Jurkat, Clone E6-1 (cell line): Measurements from ENCODE around the gene NTNG2.

Source experiments
- DNase-seq: peaks from one replicate; pipeline ENCODE4 v3.0.0-alpha.2; 2011; ENCODE audit warnings: low read depth, low spot score
- H3K4me3 ChIP-seq: 2 replicates; pipeline ENCODE4 v1.5.1; 2011; ENCODE audit warnings: mild to moderate bottlenecking, low read length, control low read depth, moderate library complexity

The NTNG2 gene

DNA sequence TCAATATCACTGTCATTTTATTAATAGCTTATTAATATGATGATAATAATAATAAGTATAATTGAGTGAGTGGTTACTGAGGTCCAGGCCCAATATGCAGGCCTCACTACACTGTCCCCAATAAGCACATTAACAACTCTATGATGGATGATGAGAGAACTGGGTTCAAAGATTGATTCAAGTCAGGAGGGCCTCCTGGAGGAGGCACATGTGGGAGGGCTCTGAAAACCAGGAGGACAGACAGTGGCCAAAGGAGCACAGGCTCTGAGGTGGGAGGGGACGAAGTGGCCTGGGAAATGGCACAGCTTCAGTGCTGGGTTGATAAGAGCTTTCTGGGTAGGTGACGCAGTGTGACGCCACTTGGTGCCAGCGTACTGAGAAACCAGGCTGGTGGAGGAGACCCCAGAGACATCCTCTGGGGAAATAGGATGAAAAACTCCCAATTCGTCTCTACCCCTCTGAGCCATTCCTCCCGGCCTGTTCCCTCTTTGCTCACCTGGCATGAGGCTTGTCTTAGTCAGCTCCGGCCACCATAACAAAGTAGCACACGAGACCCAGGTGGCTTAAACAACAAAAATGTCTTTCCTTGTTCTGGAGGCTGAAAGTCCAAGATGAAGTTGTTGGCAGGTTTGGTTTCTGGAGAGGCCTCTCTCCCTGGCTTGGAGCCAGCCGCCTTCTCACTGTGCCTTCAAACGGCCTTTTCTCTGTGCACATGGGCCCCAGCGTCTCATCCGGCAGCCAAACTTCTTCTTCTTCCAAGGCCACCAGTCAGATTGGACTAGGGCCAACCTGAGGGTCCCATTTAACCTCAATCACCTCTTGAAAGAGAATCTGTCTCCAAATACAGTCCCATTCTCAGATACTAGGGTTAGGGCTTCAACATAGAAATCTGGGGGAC lies 31.6 kb downstream of the NTNG2 start:
- DNase-seq: no peak
- no peak overlapping the region for H3K4me3 ChIP-seq

DNA sequence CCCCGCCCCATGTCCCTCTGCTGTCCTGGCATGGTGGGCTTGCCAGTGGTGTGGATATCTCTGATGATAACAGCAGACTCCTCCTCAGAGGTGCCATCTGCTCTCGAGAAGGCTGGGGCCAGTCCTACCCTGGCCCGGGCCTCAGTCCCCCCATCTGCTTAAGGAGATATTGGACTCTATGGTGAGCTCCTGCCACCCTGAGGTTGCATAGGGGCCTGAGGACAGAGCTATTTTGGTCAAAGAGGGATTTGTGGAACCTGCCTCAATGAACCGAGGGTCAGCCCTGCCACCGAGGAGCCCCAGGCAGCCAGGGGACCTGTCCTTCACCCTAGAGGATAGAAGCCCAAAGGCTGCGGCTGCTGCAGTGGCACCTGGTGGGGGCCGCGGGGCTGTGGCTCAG lies 32.6 kb downstream of the NTNG2 start:
- DNase-seq: no peak
- H3K4me3 ChIP-seq: no peak overlapping the region

- DNase-seq: no peak
- H3K4me3 ChIP-seq: no peak overlapping the region
Observed at GRCh38 chr9:132197315-132197714, 35.5 kb downstream of the NTNG2 start.

DNA sequence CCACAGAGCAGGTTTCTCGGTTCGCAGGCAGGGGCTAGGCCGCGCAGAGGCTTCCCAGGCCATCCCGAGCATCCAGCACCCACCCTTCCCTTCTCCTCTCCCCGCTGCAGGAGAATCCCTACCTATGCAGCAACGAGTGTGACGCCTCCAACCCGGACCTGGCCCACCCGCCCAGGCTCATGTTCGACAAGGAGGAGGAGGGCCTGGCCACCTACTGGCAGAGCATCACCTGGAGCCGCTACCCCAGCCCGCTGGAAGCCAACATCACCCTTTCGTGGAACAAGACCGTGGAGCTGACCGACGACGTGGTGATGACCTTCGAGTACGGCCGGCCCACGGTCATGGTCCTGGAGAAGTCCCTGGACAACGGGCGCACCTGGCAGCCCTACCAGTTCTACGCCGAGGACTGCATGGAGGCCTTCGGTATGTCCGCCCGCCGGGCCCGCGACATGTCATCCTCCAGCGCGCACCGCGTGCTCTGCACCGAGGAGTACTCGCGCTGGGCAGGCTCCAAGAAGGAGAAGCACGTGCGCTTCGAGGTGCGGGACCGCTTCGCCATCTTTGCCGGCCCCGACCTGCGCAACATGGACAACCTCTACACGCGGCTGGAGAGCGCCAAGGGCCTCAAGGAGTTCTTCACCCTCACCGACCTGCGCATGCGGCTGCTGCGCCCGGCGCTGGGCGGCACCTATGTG lies 36.1 kb downstream of the NTNG2 start:
- no peak for DNase-seq
- no peak overlapping the region for H3K4me3 ChIP-seq

DNA sequence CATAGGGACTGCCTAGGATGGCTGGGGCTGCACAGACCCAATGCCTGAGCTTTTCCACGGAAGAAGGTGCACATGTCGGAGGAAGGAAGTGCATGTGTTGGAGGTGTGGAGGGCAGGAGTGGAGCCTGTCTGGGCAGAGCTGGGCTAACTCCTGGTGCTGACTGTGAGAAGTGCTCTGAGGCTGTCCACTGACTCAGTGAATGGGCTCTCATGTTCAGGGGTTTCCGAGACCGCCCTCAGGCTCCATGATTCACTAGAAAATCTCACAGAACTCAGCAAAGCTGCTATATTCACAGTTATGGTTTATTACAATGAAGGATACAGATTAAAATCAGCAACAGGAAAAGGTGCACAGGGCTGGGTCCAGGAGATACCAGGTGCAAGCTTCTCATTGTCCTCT lies 37.2 kb downstream of the NTNG2 start:
- no peak overlapping the region for H3K4me3 ChIP-seq
- no peak for DNase-seq

DNA sequence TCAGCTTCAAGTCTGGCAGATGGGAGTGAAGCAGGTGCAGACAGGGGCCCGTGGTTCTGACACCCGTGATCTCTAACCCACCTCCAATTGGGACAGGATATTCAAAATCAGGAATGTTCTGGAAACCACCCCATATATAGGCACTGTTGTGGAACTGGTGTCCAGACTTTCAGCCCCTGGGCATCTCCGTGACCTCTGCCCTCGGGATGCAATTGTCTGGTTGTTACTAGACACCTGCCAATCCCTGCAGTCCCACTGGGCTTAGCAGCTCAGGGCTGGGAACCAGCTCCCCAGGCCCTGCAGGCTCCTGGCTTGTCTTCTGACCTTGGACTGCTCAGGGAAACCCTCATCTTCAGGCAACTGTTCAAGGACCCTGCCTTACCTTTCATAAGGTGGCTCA lies 38.8 kb downstream of the NTNG2 start:
- no peak for DNase-seq
- no peak overlapping the region for H3K4me3 ChIP-seq

DNA sequence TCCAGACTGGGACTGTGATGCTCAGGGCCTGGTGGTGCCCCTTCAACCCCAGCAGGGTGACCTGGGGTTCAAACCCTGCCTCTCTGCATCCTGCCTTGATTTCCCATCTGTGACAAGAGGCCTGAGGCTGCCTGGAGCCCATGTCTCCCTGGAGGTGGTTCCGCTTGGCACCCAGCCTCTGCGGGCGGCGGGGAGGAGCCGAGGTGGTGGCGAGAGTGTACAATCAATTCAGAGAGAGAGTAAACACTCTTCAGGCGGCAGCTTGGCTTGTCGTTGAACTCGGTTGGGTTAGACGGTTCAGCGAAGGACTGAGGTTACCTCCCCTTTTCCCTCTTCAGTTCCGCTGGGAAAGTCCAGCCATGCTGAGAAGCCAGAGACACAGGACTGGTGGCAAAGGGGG lies 39.3 kb downstream of the NTNG2 start:
- H3K4me3 ChIP-seq: no peak overlapping the region
- no peak for DNase-seq

GRCh38 chr9:132201780-132202703 lies 40.2 kb downstream of the NTNG2 start:
- H3K4me3 ChIP-seq: no peak overlapping the region
- no peak for DNase-seq

- no peak overlapping the region for H3K4me3 ChIP-seq
- no peak for DNase-seq
Observed at GRCh38 chr9:132204883-132205282, 43.0 kb downstream of the NTNG2 start.

- no peak overlapping the region for H3K4me3 ChIP-seq
- no peak for DNase-seq
Observed at GRCh38 chr9:132207215-132207614, 45.4 kb downstream of the NTNG2 start.

DNA sequence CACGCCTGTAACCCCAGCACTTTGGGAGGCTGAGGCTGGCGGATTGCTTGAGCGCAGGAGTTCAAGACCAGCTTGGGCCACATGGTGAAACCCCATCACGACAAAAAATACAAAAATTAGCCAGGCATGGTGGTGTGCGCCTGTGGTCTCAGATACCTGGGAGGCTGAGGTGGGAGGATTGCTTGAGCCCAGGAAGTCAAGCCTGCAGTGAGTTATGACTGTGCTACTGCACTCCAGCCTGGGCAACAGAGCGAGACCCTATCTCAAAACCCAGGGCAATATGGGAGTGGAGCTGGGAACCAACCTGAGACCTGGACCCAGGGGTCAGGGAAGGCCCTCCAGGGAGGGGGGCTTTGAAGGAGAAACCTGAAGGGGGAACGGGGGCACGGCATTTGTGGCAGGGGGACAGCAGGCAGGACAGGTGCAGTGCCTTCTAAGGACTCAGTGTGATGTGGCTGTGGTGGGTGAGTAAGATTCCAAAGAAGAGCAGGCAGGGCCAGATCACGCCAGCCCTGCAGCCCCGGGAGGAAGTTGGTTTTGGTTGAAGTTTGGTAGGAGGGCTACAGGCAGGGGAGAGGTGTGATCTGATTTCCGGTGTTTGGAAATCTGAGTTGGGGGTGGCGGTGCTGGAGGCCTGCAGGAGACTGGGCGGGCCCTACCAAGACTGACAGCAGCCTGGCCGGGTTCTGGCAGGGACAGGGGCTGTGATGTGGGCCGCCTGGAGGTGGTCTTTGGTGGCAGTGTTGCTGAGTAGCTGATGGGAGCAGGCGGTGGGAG lies 46.2 kb downstream of the NTNG2 start:
- DNase-seq: peak; percentile 78
- H3K4me3 ChIP-seq: no peak overlapping the region

DNA sequence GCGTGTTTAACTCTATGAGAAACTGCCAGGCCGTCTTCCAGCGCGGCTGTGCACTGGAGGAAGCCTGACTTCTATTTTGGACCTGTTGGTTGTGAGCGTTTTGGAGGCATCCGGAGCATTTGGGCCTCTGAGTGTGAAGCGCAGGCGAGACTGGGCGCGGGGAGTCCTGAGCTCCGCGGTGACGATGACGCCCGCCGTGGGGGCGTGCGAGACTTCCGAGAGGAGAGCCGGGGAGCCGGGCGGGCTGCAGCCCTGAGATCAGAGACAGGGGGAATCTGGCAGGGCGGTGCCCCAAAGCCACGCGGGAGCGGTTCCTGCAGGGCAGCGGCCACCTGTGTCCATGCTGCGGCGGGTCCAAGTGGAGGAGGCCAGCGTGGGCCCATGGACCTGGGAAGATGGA lies 47.4 kb downstream of the NTNG2 start:
- no peak for DNase-seq
- no peak overlapping the region for H3K4me3 ChIP-seq

- no peak overlapping the region for H3K4me3 ChIP-seq
- DNase-seq: no peak
Observed at GRCh38 chr9:132210472-132211145, 48.8 kb downstream of the NTNG2 start.

- no peak overlapping the region for H3K4me3 ChIP-seq
- DNase-seq: no peak
Observed at GRCh38 chr9:132211570-132211969, 49.7 kb downstream of the NTNG2 start.

GRCh38 chr9:132214027-132214622 lies 52.3 kb downstream of the NTNG2 start:
- no peak overlapping the region for H3K4me3 ChIP-seq
- no peak for DNase-seq

DNA sequence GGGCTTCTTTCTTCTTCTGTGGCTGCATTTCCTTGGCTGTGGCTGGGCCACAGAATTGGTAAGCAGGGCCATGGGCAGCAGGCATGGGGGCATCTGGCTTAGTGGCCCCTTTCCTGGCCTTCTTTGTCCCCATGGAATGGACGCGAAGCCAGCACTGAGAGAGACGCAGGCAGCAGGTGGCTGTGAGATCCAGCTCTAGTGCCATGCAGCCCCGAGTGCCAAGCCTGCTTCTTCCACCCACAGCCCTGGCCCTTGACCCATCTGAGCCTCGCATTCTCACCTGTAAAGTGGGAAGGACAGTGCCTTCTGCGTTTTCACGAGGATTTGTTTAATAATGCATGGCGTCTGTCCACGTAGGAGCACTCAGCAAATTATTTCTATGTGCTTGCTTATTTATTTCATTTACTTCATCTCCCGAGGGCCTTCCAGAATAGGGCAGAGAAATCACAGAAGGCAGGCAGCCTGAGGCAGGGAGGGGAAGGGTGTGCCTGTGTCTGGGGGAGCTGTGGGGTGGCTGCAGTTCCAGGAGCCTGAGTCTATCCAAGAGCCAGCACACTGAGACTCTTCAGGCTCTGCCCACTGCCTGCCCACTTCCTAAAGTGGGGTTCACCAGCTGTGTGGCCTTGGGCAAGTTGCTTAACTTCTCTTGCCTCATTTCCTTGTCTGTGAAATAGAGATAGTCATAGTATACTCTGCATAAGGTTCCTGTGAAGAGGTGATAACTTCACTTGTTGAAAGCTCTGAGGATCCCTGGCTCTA lies 55.2 kb downstream of the NTNG2 start:
- no peak overlapping the region for H3K4me3 ChIP-seq
- DNase-seq: peak; percentile 54

DNA sequence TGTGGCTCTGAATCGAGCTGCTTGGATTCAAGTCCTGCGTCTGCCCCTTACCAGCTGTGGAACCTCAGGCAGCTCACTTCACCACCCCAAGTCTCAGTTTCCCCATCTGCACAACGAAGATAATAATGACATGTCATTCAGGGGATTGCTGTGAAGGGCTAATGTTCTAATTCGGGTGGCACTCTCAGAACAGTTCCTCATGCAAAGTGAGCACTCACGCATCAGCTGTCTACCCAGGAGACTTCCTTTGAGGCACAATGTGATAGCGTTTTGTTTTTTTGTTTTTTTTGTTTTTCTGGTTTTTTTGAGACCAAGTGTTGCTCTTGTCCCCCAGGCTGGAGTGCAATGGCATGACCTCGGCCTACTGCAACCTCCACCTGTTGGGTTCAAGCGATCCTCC lies 56.4 kb downstream of the NTNG2 start:
- no peak for DNase-seq
- H3K4me3 ChIP-seq: no peak overlapping the region
